WERI-Rb-1 (cell line): ENCODE measurements around the gene GNAZ.

ENCODE experiments used
- DNase-seq: peaks from one replicate; pipeline ENCODE4 v3.0.0-alpha.2; 2020
- H3K27ac ChIP-seq: fragments of 250-450 bp; sonication (Bioruptor Pico); 2 replicates; pipeline ENCODE4 v1.5.1; 2020; ENCODE audit warnings: mild to moderate bottlenecking, moderate library complexity
- H3K27me3 ChIP-seq: fragments of 250-450 bp; sonication (Bioruptor Pico); 2 replicates; pipeline ENCODE4 v1.5.1; 2021; ENCODE audit warnings: mild to moderate bottlenecking, low read depth, moderate library complexity; ENCODE audit not compliant: insufficient read depth, severe bottlenecking
- H3K36me3 ChIP-seq: fragments of 250-450 bp; sonication (Bioruptor Pico); 2 replicates; pipeline ENCODE4 v1.5.1; 2020; ENCODE audit warnings: mild to moderate bottlenecking, moderate library complexity
- H3K4me3 ChIP-seq: 2 replicates; pipeline ENCODE4 v1.5.1; 2011; ENCODE audit warnings: low read depth, mild to moderate bottlenecking, control low read depth, low read length
- H3K9me3 ChIP-seq: fragments of 250-450 bp; sonication (Bioruptor Pico); 2 replicates; pipeline ENCODE4 v1.5.1; 2021; ENCODE audit warnings: mild to moderate bottlenecking, moderate library complexity; ENCODE audit not compliant: severe bottlenecking
- CTCF ChIP-seq: IDR thresholded peaks from 2 replicates; pipeline ENCODE4 v1.5.1; 2011; ENCODE audit warnings: low read depth, mild to moderate bottlenecking, control low read depth, inconsistent platforms, low read length

GNAZ gene

DNA sequence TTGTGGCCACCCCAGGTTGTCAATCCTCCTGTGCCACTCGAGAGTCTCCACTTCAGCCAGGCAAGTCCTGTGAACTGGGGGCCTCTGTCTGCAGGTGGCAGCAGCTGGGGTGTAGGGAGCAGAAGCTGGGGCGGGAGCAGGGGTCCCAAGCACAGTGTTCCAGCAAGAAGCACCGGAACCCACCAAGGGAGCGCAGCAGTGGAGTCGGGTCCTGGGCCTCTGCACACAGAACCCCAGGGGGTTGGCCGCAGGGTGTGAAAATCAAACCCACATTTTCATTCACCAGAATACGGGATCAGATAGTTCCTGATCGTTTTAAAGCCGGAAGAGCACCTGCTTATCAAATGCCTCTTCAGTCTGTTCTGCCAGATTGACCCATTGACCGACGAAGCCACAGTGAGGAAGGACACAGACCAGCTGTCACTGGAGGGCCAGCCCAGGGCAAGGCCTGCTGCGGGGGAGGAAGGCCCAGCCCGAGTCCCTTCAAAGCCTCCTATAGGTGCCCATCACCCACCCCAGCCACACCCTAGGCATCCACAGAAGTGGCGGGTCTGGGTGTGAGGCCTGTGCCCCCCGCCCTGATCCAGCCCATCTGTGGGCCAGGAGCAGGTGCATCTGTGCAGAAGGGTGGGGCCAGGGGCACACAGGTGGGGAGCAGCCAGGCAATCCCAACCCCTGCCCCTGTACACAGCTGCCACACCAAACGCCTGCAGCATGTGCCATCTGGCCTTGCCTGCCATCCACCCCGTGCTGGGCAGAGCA lies 37.3 kb downstream of the GNAZ start:
- H3K27ac ChIP-seq, result peak overlapping the region; percentile 92
- H3K36me3 ChIP-seq, result peaks cover 25% of the 10 kb centered on the region
- H3K4me3 ChIP-seq, result no peak overlapping the region
- peak; percentile 89 for DNase-seq
- no peak for TF ChIP-seq CTCF
- no peaks in the 10 kb centered on the region for H3K27me3 ChIP-seq
- no peaks in the 10 kb centered on the region for H3K9me3 ChIP-seq

DNA sequence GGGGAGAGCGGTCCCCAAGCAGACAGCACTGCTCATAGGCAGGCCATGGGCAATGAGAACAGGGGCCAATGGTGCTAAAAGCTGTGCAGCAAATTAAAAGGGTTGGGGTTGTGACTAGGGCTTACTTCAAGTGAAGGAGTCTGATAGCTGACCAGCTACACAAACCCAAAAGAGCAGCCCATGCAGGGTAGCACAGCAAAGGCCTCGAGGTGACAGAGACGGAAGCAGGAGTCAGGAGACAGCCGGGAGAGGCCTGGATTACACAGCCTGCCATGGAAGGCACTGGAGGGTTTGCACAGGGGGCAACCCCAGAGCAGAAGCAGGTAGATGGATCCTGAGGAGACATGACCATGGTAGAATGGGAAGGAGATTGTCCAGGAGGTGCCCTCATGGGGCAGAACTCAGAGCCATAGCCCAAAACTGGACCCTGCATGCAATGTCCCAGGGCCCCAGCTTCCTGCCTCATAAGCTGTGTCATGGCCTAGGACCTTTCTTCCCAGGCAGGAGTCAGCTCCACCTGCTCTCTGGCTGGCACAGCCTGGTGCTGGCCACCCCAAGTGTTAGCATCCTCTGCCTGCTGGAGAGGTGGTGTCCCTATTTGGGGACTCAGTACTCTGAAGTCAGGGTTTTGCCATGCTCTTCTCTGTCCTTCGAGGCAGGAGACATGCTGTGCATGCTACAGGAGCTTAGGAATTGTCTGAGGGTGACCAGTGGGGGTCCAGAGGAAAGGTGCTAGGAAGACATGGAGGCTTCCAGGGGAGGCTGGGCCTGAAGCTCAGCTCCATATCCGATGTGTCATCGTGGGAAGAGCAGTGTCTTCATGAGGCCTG lies 38.1 kb downstream of the GNAZ start:
- H3K27me3 ChIP-seq, result no peaks in the 10 kb centered on the region
- DNase-seq, result no peak
- H3K4me3 ChIP-seq, result no peak overlapping the region
- H3K36me3 ChIP-seq, result peaks cover 24% of the 10 kb centered on the region
- peak overlapping the region; percentile 92 for H3K27ac ChIP-seq
- H3K9me3 ChIP-seq, result no peaks in the 10 kb centered on the region
- no peak for TF ChIP-seq CTCF

GRCh38 chr22:23109079-23109347 lies 38.7 kb downstream of the GNAZ start:
- peak overlapping the region; percentile 92 for H3K27ac ChIP-seq

DNA sequence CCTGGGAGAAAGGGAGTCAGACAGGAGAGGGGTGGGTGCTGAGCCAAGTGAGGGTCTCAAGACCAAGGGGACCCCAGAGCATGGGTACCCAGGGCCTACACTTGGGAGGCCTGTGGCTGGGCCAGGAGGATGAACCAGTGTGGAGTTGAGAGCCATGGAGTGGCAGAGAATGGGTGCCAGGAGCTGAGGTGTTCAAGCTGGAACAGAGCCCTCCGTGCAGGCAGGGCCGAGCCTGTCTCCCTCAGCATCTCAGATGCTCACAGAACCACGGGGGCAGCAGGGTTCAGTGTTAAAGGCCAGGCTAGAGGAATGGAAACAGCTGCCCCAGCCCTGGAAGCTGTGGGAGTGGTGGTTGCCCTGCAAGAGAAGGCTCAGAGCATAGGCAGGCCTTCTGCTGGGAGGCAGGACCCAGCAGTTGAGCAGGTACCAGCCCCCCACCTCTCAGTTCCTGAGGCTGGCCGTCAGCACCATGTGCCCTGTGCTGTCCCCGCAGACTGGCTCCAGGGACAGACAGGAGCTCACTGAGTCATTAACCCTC lies 39.2 kb downstream of the GNAZ start:
- peaks cover 27% of the 10 kb centered on the region for H3K36me3 ChIP-seq
- H3K9me3 ChIP-seq, result no peaks in the 10 kb centered on the region
- TF ChIP-seq CTCF, result no peak
- H3K27me3 ChIP-seq, result no peaks in the 10 kb centered on the region
- DNase-seq, result peak; percentile 69
- H3K27ac ChIP-seq, result peak overlapping the region; percentile 92
- no peak overlapping the region for H3K4me3 ChIP-seq

More at GRCh38 chr22:23109079-23109347, 38.7 kb downstream of the GNAZ start:
- Histone ChIP-seq H3K4me3 (no peak overlapping the region), H3K9me3 (no peaks in the 10 kb centered on the region), H3K27me3 (no peaks in the 10 kb centered on the region), H3K36me3 (peaks cover 27% of the 10 kb centered on the region)
- TF ChIP-seq CTCF, result no peak
- DNase-seq, result no peak

GRCh38 chr22:23110190-23110921 lies 40.0 kb downstream of the GNAZ start:
- peaks cover 22% of the 10 kb centered on the region for H3K36me3 ChIP-seq
- H3K9me3 ChIP-seq, result no peaks in the 10 kb centered on the region
- TF ChIP-seq CTCF, result no peak
- no peaks in the 10 kb centered on the region for H3K27me3 ChIP-seq
- no peak for DNase-seq
- H3K4me3 ChIP-seq, result no peak overlapping the region
- peak overlapping the region; percentile 92 for H3K27ac ChIP-seq
